ENCODE data around the gene B4GALT3.
A peak's percentile ranks its signal among the peaks of the same experiment; 100 is the strongest.

The B4GALT3 gene

DNA sequence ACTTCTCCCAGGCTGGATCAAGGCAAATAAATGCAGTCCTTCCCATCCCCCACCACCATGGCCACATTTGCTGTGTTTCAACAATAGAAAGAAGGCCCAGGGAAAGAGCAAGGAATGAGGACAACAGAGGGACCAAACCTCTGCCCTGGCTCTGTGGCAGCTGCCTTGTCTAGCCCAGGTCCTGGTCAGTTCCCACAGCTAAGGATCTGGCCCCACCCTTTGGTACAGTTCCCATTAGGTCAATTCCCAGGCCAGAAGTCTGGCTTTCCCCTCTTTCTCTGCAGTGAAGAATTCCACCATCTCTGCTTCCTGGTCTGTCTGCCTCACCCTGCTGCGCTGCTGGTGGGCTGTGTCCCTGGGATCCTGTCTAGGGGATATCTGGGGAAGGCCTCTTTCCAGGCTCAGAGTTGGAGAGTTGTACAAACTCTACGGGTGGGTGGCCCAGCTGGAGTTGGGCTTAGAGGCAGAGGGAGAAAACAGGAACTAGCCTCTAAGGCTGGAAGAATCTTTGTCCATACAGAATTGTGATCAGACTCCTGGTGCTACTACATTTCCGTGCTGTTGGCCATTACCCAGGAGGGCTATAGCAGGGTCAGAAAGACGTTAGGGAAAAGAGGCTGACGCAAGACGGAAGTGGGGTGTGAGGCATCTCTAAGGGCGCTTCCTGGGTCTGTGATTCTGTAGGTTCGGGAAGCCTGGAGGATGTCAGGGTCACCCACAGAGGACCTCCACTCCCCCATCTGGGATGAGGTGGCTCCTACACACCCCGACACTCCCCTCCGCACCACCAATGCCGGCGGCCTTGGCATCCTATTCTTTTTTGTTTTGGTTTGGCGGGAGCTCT lies 23.9 kb upstream of the B4GALT3 start:
- peak overlapping the region; percentile 84 to 86 for H3K4me3 ChIP-seq (ENCODE audit: low read depth in 1 of 2, low read length in 1 of 2)
- H3K9me3 ChIP-seq: no peaks in the 10 kb centered on the region
- H3K27me3 ChIP-seq: no peaks in the 10 kb centered on the region
- peaks cover 19 to 24% of the 10 kb centered on the region in 2 experiments for H3K4me1 ChIP-seq (ENCODE audit: control insufficient read depth in 1 of 2, insufficient read depth in 1 of 2, low read depth in 1 of 2, low read length in 1 of 2)
- H3K36me3 ChIP-seq: peaks cover 8% of the 10 kb centered on the region
- TF ChIP-seq CTCF (IDR thresholded peaks at IDR 0.05): no peak
- H3K27ac ChIP-seq: peak overlapping the region; percentile 92

GRCh38 chr1:161200421-161200991 lies 23.2 kb upstream of the B4GALT3 start:
- H3K4me1 ChIP-seq (ENCODE audit: control insufficient read depth in 1 of 2, insufficient read depth in 1 of 2, low read depth in 1 of 2, low read length in 1 of 2): peaks cover 19 to 24% of the 10 kb centered on the region in 2 experiments
- no peak overlapping the region for H3K4me3 ChIP-seq (ENCODE audit: low read depth in 1 of 2, low read length in 1 of 2)
- H3K27me3 ChIP-seq: no peaks in the 10 kb centered on the region
- peaks cover 6% of the 10 kb centered on the region for H3K36me3 ChIP-seq
- H3K9me3 ChIP-seq: no peaks in the 10 kb centered on the region
- TF ChIP-seq CTCF (IDR thresholded peaks at IDR 0.05): no peak
- H3K27ac ChIP-seq: peak overlapping the region; percentile 92

DNA sequence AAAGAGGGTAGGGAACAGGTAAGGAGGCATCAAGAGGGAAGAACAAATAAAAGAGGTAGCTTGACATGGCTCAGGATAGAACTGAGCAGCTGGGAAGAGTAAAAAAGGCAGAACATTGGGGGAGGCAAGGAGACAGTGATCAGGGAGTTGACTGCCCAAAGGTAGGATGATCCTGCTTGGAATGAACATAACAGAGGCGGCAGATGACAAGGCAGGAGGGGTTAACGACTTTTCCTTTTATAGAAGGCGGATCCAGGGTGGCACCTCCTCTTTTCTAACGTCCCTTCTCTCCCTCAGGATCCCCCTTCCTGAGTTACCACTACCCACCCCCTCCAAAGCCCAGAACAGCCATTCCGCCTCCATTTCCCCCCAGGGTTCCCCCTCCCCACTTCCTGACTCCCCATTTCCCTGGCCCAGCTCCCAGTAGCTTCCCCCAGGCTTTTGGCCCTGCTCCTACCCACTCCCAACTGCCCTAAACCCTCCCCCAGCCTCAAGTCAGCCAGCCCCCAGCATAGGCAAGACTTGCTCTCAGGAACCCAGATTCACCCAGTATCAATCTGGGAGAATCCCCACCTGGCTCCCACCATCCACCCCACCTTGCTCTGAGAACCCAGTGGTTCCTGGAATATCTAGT lies 22.3 kb upstream of the B4GALT3 start:
- Histone ChIP-seq H3K4me1 (ENCODE audit: control insufficient read depth in 1 of 2, insufficient read depth in 1 of 2, low read depth in 1 of 2, low read length in 1 of 2) (peaks cover 19 to 24% of the 10 kb centered on the region in 2 experiments), H3K27me3 (no peaks in the 10 kb centered on the region), H3K9me3 (no peaks in the 10 kb centered on the region), H3K4me3 (ENCODE audit: low read depth in 1 of 2, low read length in 1 of 2) (no peak overlapping the region), H3K27ac (no peak overlapping the region), H3K36me3 (peaks cover 4% of the 10 kb centered on the region)
- TF ChIP-seq CTCF (IDR thresholded peaks at IDR 0.05): no peak

DNA sequence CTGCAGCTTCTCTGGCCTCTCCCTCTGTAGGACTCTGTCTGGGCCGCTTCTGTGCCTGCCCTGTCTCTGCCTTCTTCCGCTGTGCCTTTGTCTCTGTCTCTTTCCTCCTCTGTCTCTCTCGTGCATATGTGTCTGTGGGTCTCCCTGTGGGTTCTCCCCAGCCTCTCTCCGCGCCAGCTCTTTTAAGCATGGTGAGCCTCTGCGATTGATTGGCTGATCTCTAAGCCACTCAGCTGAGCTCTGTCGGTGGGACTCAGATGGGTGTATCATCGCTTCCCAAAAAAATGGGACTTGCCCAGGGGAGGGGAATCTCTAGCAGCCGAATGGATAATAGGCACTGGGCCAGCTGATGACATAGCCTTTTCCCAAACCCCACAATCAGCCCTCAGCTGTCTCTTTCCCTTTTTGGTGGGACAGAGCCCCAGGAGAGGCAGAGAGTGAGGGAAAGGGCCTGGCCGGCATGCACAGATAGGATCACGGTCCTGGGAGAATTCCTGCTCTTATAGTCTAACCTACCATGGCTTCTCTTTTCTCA lies 21.7 kb upstream of the B4GALT3 start, which contains the start of gene ADAMTS4:
Gene ADAMTS4, minus strand, starts transcription at position 158 of the 535 bp plus-strand sequence. CDS start 427 bp downstream, outside the sequence.
- H3K4me3 ChIP-seq (ENCODE audit: low read depth in 1 of 2, low read length in 1 of 2): no peak within 1 kb of the TSS
- H3K4me1 ChIP-seq (ENCODE audit: control insufficient read depth in 1 of 2, insufficient read depth in 1 of 2, low read depth in 1 of 2, low read length in 1 of 2): peaks cover 19 to 24% of the 10 kb centered on the region in 2 experiments
- H3K36me3 ChIP-seq: no peaks in the 10 kb centered on the region
- TF ChIP-seq CTCF (IDR thresholded peaks at IDR 0.05): no peak
- no peaks in the 10 kb centered on the region for H3K27me3 ChIP-seq
- H3K27ac ChIP-seq: no peak within 1 kb of the TSS
- no peaks in the 10 kb centered on the region for H3K9me3 ChIP-seq

DNA sequence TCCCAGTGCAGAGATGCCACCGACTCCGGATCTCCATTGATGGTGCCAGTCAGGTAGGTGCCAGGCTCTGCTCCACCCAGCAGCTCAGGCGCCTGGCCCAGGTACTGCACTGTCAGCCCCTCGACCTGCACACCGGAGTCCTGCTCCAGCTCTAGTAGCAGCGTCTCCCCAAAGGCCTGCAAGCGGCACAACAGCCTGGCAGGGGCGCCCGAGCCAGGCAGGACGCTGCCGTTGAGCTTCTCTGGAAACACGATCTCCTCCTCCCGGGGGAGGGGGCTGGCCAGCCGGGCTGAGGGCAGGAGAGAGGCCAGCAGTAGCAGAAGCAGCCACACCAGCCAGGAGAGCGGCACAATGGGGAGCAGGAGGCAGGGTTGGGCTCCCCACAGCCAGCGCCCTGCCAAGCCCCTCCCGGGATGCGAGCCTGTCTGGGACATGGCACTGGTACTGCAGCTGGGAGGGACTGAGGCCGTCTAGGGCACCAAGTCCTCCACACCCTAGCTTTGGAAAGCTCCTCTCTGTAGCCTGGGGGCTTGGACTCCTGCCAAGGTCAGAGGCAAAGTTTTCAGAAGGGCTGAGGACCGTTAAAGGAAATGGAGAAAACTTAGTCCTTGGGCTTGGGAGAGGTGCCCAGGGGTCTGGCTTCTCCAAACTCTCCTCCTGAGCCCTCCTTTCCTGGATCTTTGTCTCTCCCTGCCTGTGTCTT lies 21.0 kb upstream of the B4GALT3 start:
- Histone ChIP-seq H3K9me3 (no peaks in the 10 kb centered on the region), H3K27me3 (no peaks in the 10 kb centered on the region), H3K4me3 (ENCODE audit: low read depth in 1 of 2, low read length in 1 of 2) (no peak overlapping the region), H3K27ac (no peak overlapping the region), H3K36me3 (no peaks in the 10 kb centered on the region), H3K4me1 (ENCODE audit: control insufficient read depth in 1 of 2, insufficient read depth in 1 of 2, low read depth in 1 of 2, low read length in 1 of 2) (peaks cover 19 to 23% of the 10 kb centered on the region in 2 experiments)
- TF ChIP-seq CTCF (IDR thresholded peaks at IDR 0.05): no peak
